GM23248 (cell line): Measurements from ENCODE around the gene THSD4.

Experiments used
- EZH2 ChIP-seq: fragments of 200-600 bp; sonication (generic); IDR thresholded peaks from 2 replicates; pipeline ENCODE4 v1.6.1; 2018; ENCODE audit warnings: antibody characterized with exemption, mild to moderate bottlenecking; ENCODE audit not compliant: insufficient read depth, poor library complexity, severe bottlenecking
- EZH2phosphoT487 ChIP-seq: fragments of 200-600 bp; sonication (generic); IDR thresholded peaks from 2 replicates; pipeline ENCODE4 v1.6.1; 2018; ENCODE audit warnings: antibody characterized with exemption, moderate library complexity, mild to moderate bottlenecking, low read depth; ENCODE audit not compliant: insufficient read depth

GRCh38 chr15:71154607-71155200 lies 39.4 kb downstream of the THSD4 start:
- TF ChIP-seq EZH2phosphoT487: no peak
- no peak for TF ChIP-seq EZH2
